WTC11 (cell line): ENCODE measurements around the gene SLC10A4. TPM values are rescaled to one million over a fixed set of nuclear protein-coding genes. Genes with fewer than 3 reads are reported as not detected.

Source experiments
- ATAC-seq: fragments of 200-7000 bp; cut with Tn5 transposase; 2 replicates; pipeline ENCODE4 v1.10.0; 2021; ENCODE audit warnings: mild to moderate bottlenecking, moderate library complexity
- CTCF ChIA-PET: fragments of 300-600 bp; sonication (Branson Sonifier 250); formaldehyde crosslinking; loops from one replicate; lab custom pipeline; 2021; ENCODE audit warnings: antibody characterized with exemption; lab: Charles Lee
- POLR2A ChIA-PET: fragments of 350-600 bp; sonication (Branson Sonifier 250); formaldehyde crosslinking; loops from one replicate; lab custom pipeline; 2021; ENCODE audit warnings: antibody characterized with exemption; lab: Charles Lee
- DNase-seq: peaks from one replicate; pipeline ENCODE4 v3.0.0; 2021; ENCODE audit warnings: low spot score
- H3K27ac Mint-ChIP-seq: 2 replicates; pipeline ENCODE4 v1.8.0; 2021; ENCODE audit warnings: mixed read lengths
- H3K27me3 Mint-ChIP-seq: 2 replicates; pipeline ENCODE4 v1.8.0; 2021; ENCODE audit warnings: low read depth, mild to moderate bottlenecking, moderate library complexity, mixed read lengths
- H3K36me3 Mint-ChIP-seq: 2 replicates; pipeline ENCODE4 v1.8.0; 2021; ENCODE audit warnings: mixed read lengths
- H3K4me1 Mint-ChIP-seq: 2 replicates; pipeline ENCODE4 v1.8.0; 2022; ENCODE audit warnings: mixed read lengths
- H3K4me3 Mint-ChIP-seq: 2 replicates; pipeline ENCODE4 v1.8.0; 2021; ENCODE audit warnings: mild to moderate bottlenecking, moderate library complexity, mixed read lengths
- H3K9me3 Mint-ChIP-seq: 2 replicates; pipeline ENCODE4 v1.8.0; 2021; ENCODE audit warnings: mixed read lengths
- AFF4 ChIP-seq: sonication (generic); formaldehyde crosslinking; IDR thresholded peaks from 2 replicates; pipeline ENCODE4 v1.8.1; 2023; ENCODE audit warnings: mild to moderate bottlenecking, missing genetic modification reagents, borderline replicate concordance
- AR ChIP-seq: fragments of 250-450 bp; sonication (Bioruptor Pico); IDR thresholded peaks from 2 replicates; pipeline ENCODE4 v1.9.0; 2021; ENCODE audit warnings: mild to moderate bottlenecking
- ARID4B ChIP-seq: sonication (generic); formaldehyde crosslinking; IDR thresholded peaks from 2 replicates; pipeline ENCODE4 v1.8.0; 2023; ENCODE audit warnings: missing genetic modification reagents, mild to moderate bottlenecking, borderline replicate concordance
- CREM ChIP-seq: sonication (generic); formaldehyde crosslinking; IDR thresholded peaks from 2 replicates; pipeline ENCODE4 v1.8.1; 2022; ENCODE audit warnings: mild to moderate bottlenecking, missing genetic modification reagents, moderate library complexity
- E2F4 ChIP-seq: sonication (generic); formaldehyde crosslinking; IDR thresholded peaks from 2 replicates; pipeline ENCODE4 v1.8.1; 2022; ENCODE audit warnings: low read depth, mild to moderate bottlenecking, moderate library complexity, missing genetic modification reagents, borderline replicate concordance
- ESRRA ChIP-seq: sonication (generic); formaldehyde crosslinking; IDR thresholded peaks from 2 replicates; pipeline ENCODE4 v1.8.1; 2022; ENCODE audit warnings: mild to moderate bottlenecking, missing genetic modification reagents, borderline replicate concordance
- GTF2I ChIP-seq: fragments of 250-450 bp; sonication (Bioruptor Pico); conservative IDR thresholded peaks from 2 replicates; pipeline ENCODE4 v1.4.0; 2021; ENCODE audit warnings: mild to moderate bottlenecking
- JAZF1 ChIP-seq: fragments of 250-450 bp; sonication (Bioruptor Pico); IDR thresholded peaks from 2 replicates; pipeline ENCODE4 v1.9.0; 2021; ENCODE audit warnings: moderate library complexity, mild to moderate bottlenecking, inconsistent platforms
- KAT7 ChIP-seq: sonication (generic); formaldehyde crosslinking; IDR thresholded peaks from 2 replicates; pipeline ENCODE4 v1.8.1; 2023; ENCODE audit warnings: missing genetic modification reagents, mild to moderate bottlenecking, borderline replicate concordance
- MLX ChIP-seq: sonication (generic); formaldehyde crosslinking; IDR thresholded peaks from 2 replicates; pipeline ENCODE4 v1.8.1; 2023; ENCODE audit warnings: mild to moderate bottlenecking, missing genetic modification reagents, moderate library complexity
- MYBL2 ChIP-seq: sonication (generic); formaldehyde crosslinking; IDR thresholded peaks from 2 replicates; pipeline ENCODE4 v1.8.1; 2023; ENCODE audit warnings: mild to moderate bottlenecking, moderate library complexity, missing genetic modification reagents
- NR3C1 ChIP-seq: sonication (generic); formaldehyde crosslinking; conservative IDR thresholded peaks from 2 replicates; pipeline ENCODE4 v1.8.1; 2023; ENCODE audit warnings: low read depth, mild to moderate bottlenecking, missing genetic modification reagents
- SMAD3 ChIP-seq: sonication (generic); formaldehyde crosslinking; IDR thresholded peaks from 2 replicates; pipeline ENCODE4 v1.8.0; 2022; ENCODE audit warnings: missing genetic modification reagents, mild to moderate bottlenecking, borderline replicate concordance
- TP53 ChIP-seq: sonication (generic); formaldehyde crosslinking; IDR thresholded peaks from 2 replicates; pipeline ENCODE4 v1.8.1; 2023; ENCODE audit warnings: mild to moderate bottlenecking, missing genetic modification reagents
- ZNF138 ChIP-seq: sonication (generic); formaldehyde crosslinking; conservative IDR thresholded peaks from 2 replicates; pipeline ENCODE4 v1.8.1; 2022; ENCODE audit warnings: mild to moderate bottlenecking, moderate library complexity, missing genetic modification reagents
- ZNF425 ChIP-seq: fragments of 250-450 bp; sonication (Bioruptor Pico); conservative IDR thresholded peaks from 2 replicates; pipeline ENCODE4 v1.9.0; 2021; ENCODE audit warnings: mild to moderate bottlenecking
- total RNA-seq: library from RNA; stranded (reverse); gene quantifications from 3 replicates; pipeline ENCODE4 v1.2.3, GENCODE V29; 2021

SLC10A4 gene
- total RNA-seq, 1 experiment from 2014 or later = 3.0 TPM

- no peak for TF ChIP-seq TP53
- TF ChIP-seq JAZF1 (CRISPR knock-in tag) = no peak
- TF ChIP-seq, all 79 proteins: peak for 0
Measured at GRCh38 chr4:48470137-48470536, 13.0 kb upstream of the SLC10A4 start (continued).

GRCh38 chr4:48470570-48470969 lies 12.6 kb upstream of the SLC10A4 start:
- ChIA-PET POLR2A (no interaction called here), CTCF (interaction anchor here (0.6 kb wide), 1 partner anchor 361 kb away, joined by 3 read pairs; no protein-coding TSS in a partner anchor)
- no peak for TF ChIP-seq ZNF138 (CRISPR knock-in tag)
- no peak for TF ChIP-seq SMAD3 (CRISPR knock-in tag)
- TF ChIP-seq MLX (CRISPR knock-in tag) = no peak
- no peak for TF ChIP-seq MYBL2 (CRISPR knock-in tag)
- no peak for TF ChIP-seq E2F4 (CRISPR knock-in tag)
- no peak for TF ChIP-seq ESRRA
- TF ChIP-seq ZNF425 (CRISPR knock-in tag) = no peak
- no peak for TF ChIP-seq AR (CRISPR knock-in tag)
- TF ChIP-seq NR3C1 (CRISPR knock-in tag) = no peak
- TF ChIP-seq KAT7 (CRISPR knock-in tag) = no peak
- no peak for TF ChIP-seq GTF2I (CRISPR knock-in tag)
- DNase-seq = no peak
- peaks cover 11% of the 10 kb centered on the region for H3K4me1 Mint-ChIP-seq
- no peaks in the 10 kb centered on the region for H3K36me3 Mint-ChIP-seq
- H3K27ac Mint-ChIP-seq = no peak overlapping the region
- H3K9me3 Mint-ChIP-seq = no peaks in the 10 kb centered on the region
- ATAC-seq = no peak
- no peak overlapping the region for H3K4me3 Mint-ChIP-seq
- H3K27me3 Mint-ChIP-seq = no peaks in the 10 kb centered on the region

- no peaks in the 10 kb centered on the region for H3K27me3 Mint-ChIP-seq
- ATAC-seq (no peak), DNase-seq (no peak)
- no peaks in the 10 kb centered on the region for H3K36me3 Mint-ChIP-seq
- POLR2A ChIA-PET = no interaction called here
- CTCF ChIA-PET = no interaction called here
- no peak overlapping the region for H3K4me3 Mint-ChIP-seq
- no peak overlapping the region for H3K27ac Mint-ChIP-seq
- H3K4me1 Mint-ChIP-seq = peaks cover 11% of the 10 kb centered on the region
- no peaks in the 10 kb centered on the region for H3K9me3 Mint-ChIP-seq
- TF ChIP-seq E2F4 (CRISPR knock-in tag) (no peak), CREM (CRISPR knock-in tag) (no peak), ARID4B (CRISPR knock-in tag) (no peak), AFF4 (CRISPR knock-in tag) (no peak)
Measured at GRCh38 chr4:48472794-48473193, 10.3 kb upstream of the SLC10A4 start.
